HG03039 (cell line): ENCODE results near the gene TUT4.

Source experiments
- ATAC-seq: cut with Tn5 transposase; IDR thresholded peaks from one replicate; pipeline ENCODE4 v1.9.1; 2021; ENCODE audit warnings: mild to moderate bottlenecking, moderate library complexity; ENCODE audit not compliant: unreplicated experiment

The TUT4 gene

GRCh38 chr1:52473039-52473438 lies 79.9 kb downstream of the TUT4 start:
- ATAC-seq = no peak

- no peak for ATAC-seq
Observed at GRCh38 chr1:52472384-52472783, 80.5 kb downstream of the TUT4 start.

GRCh38 chr1:52469108-52469507 lies 83.8 kb downstream of the TUT4 start:
- ATAC-seq = no peak

GRCh38 chr1:52463891-52464290 lies 89.0 kb downstream of the TUT4 start:
- ATAC-seq = no peak

- ATAC-seq = no peak
Observed at GRCh38 chr1:52461821-52462220, 91.1 kb downstream of the TUT4 start.

GRCh38 chr1:52460694-52461093 lies 92.2 kb downstream of the TUT4 start:
- ATAC-seq = no peak

GRCh38 chr1:52455686-52456085 lies 97.2 kb downstream of the TUT4 start:
- no peak for ATAC-seq

- ATAC-seq = no peak
Observed at GRCh38 chr1:52454779-52455178, 98.1 kb downstream of the TUT4 start.

GRCh38 chr1:52454127-52454526 lies 98.8 kb downstream of the TUT4 start:
- ATAC-seq = no peak

- ATAC-seq = no peak
Observed at GRCh38 chr1:52444463-52444862, 108.4 kb downstream of the TUT4 start.

- no peak for ATAC-seq
Observed at GRCh38 chr1:52439976-52440375, 112.9 kb downstream of the TUT4 start.

GRCh38 chr1:52436817-52437216 lies 116.1 kb downstream of the TUT4 start:
- no peak for ATAC-seq

- no peak for ATAC-seq
Observed at GRCh38 chr1:52435650-52436049, 117.2 kb downstream of the TUT4 start.

- ATAC-seq = no peak
Observed at GRCh38 chr1:52435211-52435610, 117.7 kb downstream of the TUT4 start.

- no peak for ATAC-seq
Observed at GRCh38 chr1:52432807-52433206, 120.1 kb downstream of the TUT4 start.

- ATAC-seq = no peak
Observed at GRCh38 chr1:52427152-52427551, 125.7 kb downstream of the TUT4 start.

GRCh38 chr1:52426371-52426770 lies 126.5 kb downstream of the TUT4 start:
- ATAC-seq = no peak

GRCh38 chr1:52424813-52425212 lies 128.1 kb downstream of the TUT4 start:
- ATAC-seq = no peak

GRCh38 chr1:52424231-52424636 lies 128.7 kb downstream of the TUT4 start:
- ATAC-seq = no peak

GRCh38 chr1:52423771-52424170 lies 129.1 kb downstream of the TUT4 start:
- ATAC-seq = no peak

- no peak for ATAC-seq
Observed at GRCh38 chr1:52423055-52423454, 129.8 kb downstream of the TUT4 start.

GRCh38 chr1:52420713-52421112 lies 132.2 kb downstream of the TUT4 start:
- no peak for ATAC-seq

GRCh38 chr1:52416811-52417210 lies 136.1 kb downstream of the TUT4 start:
- no peak for ATAC-seq

- ATAC-seq = no peak
Observed at GRCh38 chr1:52414942-52415341, 137.9 kb downstream of the TUT4 start.
